Gastroesophageal sphincter (tissue), 3 donors: ENCODE results near the gene PTPRO.

Source experiments
- CTCF ChIP-seq, 4 experiments: fragments of 200-600 bp in 2 of 4; fragments of 450-650 bp in 2 of 4; sonication (generic) in 1 of 4; IDR thresholded peaks; one replicate each; pipeline ENCODE4 v1.5.1; 2017 to 2019; ENCODE audit warnings: antibody characterized with exemption in 4 of 4, mild to moderate bottlenecking in 2 of 4, moderate library complexity in 2 of 4
- POLR2AphosphoS5 ChIP-seq: sonication (generic); formaldehyde crosslinking; IDR thresholded peaks from one replicate; pipeline ENCODE4 v1.6.1; 2017; ENCODE audit warnings: antibody characterized with exemption

DNA sequence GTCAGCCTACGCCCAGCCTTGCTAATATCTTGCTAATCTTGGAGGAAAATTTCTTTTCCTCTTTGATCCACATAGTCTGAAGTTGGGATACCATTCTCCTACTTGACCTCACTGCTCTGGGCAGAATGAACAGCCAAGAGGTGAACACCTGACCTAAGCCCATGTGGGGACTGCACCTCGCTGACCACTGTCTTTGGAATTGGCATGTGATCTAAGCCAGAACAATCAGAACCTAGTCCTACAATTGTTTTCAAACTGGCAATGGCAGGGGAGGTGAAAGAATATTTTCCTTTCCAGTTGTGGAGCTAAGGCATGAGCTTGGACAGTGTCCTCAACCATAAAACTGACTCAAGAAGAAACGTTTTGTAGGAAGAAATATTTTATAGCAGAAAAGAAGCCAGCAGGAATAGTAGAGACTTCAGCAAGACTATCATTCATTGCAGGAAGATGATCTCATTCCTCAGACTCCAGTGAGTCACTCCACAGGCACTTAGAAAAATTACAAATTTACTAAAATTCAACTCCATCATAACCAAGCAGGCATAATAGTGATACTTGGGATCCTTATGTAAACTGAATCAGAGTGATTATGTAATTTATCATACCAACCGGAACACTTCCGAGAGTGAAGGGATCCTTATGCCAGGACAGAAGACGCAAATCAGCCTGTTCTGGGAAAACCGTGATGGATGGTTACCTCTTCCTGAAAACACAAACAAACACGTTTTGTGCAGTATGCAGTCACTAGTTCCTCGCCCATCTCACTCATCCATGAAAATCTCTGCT lies 14.7 kb downstream of the PTPRO start:
- TF ChIP-seq POLR2AphosphoS5 (no peak), CTCF (IDR thresholded peaks at IDR 0.05) (no peak)
